Subcutaneous adipose tissue (tissue), 4 donors: Measurements from ENCODE around the gene BAHD1. TPM values are rescaled to one million over a fixed set of nuclear protein-coding genes. Genes with fewer than 3 reads are reported as not detected.

Experiments
- total RNA-seq, 4 donors: library from RNA; depleted of rRNA; stranded (reverse); fragments of >200 nt; gene quantifications; one replicate each; pipeline ENCODE4 v1.1.0, GENCODE V29; 2016
- TF ChIP-seq, protein P1 (sequence below): fragments of 450-650 bp; IDR thresholded peaks from one replicate; pipeline ENCODE4 v1.5.1; 2016; ENCODE audit warnings: low read depth, mild to moderate bottlenecking, control low read depth, antibody characterized with exemption, moderate library complexity

Gene BAHD1
- total RNA-seq, 4 donors from 2014 or later, result 4.1 to 17.1 (median 9.1) TPM

DNA sequence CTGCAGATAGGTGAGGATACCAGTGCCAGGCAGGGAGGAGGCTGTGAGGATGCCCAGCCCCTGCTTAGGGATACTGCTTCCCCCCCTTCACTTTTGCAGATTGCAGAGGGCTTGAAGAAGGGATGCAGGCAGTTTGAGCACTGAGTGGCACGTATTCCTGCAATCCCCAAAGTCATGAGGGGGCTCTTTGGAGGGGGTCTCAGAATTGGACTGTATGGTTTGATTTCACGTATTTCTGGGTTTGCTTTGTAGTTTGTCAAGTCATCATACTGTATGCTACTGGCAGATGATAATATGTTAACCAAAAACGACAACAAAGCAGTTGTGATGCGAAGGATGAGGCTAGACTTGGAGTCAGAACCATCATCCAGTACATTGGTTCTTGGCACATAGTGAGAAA lies 58.1 kb downstream of the BAHD1 start:
- TF ChIP-seq, protein P1, sequence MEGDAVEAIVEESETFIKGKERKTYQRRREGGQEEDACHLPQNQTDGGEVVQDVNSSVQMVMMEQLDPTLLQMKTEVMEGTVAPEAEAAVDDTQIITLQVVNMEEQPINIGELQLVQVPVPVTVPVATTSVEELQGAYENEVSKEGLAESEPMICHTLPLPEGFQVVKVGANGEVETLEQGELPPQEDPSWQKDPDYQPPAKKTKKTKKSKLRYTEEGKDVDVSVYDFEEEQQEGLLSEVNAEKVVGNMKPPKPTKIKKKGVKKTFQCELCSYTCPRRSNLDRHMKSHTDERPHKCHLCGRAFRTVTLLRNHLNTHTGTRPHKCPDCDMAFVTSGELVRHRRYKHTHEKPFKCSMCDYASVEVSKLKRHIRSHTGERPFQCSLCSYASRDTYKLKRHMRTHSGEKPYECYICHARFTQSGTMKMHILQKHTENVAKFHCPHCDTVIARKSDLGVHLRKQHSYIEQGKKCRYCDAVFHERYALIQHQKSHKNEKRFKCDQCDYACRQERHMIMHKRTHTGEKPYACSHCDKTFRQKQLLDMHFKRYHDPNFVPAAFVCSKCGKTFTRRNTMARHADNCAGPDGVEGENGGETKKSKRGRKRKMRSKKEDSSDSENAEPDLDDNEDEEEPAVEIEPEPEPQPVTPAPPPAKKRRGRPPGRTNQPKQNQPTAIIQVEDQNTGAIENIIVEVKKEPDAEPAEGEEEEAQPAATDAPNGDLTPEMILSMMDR, result no peak

DNA sequence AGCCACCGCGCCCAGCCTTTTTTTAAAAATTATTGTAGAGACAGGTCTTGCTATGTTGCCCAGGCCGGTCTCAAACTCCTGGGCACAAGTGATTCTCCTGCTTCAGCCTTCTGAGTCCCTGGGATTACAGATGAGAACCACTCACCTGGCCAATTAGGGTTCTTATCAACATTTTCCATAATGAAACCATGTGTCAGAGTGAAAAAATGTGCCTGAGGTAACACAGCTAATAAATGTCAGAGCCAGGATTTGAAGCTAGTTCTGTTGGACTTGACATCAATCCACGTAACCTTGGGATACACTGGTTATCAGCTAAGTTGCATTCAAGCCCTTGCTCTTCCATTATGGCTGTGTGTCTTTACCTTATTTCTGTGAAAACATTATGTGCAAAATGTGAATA lies 59.2 kb downstream of the BAHD1 start:
- TF ChIP-seq, protein P1, result no peak

DNA sequence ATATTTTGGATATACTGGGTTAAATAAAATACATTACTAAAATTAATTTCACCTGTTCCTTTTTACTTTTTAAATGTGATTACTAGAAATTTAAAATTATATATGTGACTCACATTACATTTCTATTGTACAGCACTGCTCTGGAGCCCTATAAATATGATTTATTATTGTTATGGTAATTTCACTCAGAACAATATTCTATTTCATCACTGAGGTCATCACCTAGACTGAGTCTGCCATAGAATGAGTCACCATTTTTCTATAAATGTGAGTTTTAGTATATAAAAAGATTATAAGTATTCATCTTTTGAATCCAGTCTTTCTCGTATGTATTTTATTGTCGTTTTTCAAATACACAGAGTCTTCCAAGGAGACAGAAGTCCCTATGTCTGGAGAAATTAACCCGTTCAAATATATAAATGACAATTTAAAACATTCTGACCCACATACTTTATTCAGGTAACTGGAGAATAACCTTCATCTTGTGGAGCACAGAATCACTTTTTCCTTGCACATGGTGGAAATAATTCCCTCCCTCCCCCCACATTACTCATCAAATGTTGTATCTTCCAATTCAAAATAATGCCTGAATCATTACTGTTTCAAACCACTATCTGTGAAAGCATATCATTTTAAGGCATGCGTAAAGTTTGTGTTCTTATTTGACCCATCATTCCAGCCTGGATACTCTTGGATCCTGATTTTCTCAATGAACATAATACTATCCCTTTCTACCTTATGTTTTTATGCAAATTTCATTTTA lies 60.0 kb downstream of the BAHD1 start:
- TF ChIP-seq, protein P1, result no peak

DNA sequence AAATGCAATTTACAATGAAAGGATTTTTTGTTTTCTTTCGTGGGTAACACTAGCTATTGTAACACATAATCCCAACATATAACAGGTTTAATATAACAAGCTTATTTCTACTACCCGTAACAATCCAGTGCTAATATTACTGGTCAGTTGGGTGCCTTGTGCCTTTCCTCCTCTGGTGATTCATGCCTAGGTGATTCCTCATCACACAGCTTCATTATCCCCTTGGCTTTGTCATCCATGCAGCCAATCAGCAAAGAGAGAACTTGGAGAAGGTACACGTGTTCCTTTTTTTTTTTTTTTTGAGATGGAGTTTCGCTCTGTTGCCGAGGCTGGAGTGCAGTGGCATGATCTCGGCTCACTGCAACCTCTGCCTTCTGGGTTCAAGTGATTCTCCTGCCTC lies 60.7 kb downstream of the BAHD1 start:
- TF ChIP-seq, protein P1, result no peak

DNA sequence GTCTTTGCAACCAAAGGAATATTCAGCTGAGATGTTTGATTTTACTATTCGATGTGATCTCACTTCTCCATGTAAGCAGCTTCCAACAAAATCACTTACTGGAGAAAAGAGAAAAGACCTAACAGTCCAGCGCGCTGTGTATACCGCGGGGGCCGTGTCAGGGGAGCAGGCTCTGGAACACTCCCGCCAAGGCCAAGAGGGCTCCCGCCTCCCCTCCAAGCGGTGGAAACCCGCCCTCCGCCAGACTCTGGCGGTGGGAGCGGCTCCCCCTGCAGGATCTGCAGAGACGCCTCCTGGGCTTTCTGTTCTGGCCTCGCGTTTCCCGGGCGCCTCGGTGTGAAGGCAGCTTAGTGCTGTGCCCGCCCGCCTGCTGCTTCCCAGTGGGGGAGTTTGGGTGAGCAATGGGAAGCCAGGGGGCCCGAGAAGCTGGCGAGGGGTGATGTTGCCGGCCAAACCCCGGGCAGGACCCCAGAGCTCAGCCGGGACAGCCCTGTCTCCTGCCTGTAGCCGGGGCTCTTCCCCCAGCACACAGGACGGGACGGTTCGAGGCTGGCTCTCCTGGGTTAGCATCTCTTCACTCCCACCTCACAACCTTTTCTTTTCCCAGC lies 66.3 kb downstream of the BAHD1 start:
- TF ChIP-seq, protein P1, result no peak

DNA sequence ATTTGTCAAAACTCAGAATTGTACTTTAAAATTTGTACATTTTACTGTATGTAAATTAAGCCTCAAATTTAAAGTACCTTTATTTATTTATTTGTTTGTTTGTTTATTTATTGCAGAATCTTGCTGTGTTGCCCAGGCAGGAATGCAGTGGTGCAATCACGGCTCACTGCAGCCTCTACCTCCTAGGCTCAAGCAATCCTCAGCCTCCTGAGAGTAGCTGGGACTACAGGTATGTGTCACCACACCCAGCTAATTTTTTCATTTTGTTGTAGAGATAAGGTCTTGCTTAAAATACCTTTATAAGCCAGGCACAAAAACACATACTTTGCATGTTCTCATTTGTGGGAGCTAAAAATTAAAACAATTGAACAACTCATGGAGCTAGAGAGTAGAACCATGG lies 67.5 kb downstream of the BAHD1 start:
- TF ChIP-seq, protein P1, result no peak

DNA sequence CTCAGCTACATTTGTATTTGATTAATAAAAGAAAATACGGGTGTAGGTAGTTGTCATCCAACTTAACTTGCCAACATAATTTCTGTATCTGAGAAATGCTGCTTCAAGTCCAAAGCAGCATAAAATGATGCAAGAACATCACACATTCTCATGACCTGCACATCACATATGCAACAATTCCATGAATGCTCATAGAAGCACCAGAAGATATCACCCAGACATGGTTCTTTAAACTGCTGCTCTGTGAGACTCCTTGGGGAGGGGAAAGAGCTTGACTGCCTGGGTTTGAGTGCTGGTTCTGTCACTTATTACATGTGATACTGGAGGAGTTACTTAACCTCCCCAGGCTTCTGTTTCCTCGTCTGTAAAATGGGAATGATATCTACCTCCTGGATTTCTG lies 69.4 kb downstream of the BAHD1 start:
- TF ChIP-seq, protein P1, result no peak
